K562 (cell line): ENCODE data around the gene RUSC1. TPM values are rescaled to one million over a fixed set of nuclear protein-coding genes. Genes with fewer than 3 reads are reported as not detected.

Experiments
- BHLHE40 ChIP-seq: IDR thresholded peaks from 2 replicates; pipeline ENCODE4 v1.6.1; 2011; ENCODE audit warnings: low read length, improper control_type of control experiment
- CBX8 ChIP-seq: fragments of 200-600 bp; sonication (generic); IDR thresholded peaks from 2 replicates; pipeline ENCODE4 v1.6.1; 2012; ENCODE audit warnings: borderline replicate concordance, mixed run types, low read depth, mild to moderate bottlenecking, moderate library complexity, mixed read lengths, low read length, control low read depth, inconsistent platforms; ENCODE audit not compliant: poor library complexity, severe bottlenecking; ENCODE audit errors: extremely low read depth
- CHCHD3 ChIP-seq: fragments of 250-450 bp; sonication (Bioruptor Pico); IDR thresholded peaks from 2 replicates; pipeline ENCODE4 v2.1.2; 2022; ENCODE audit warnings: mild to moderate bottlenecking
- DPF2 ChIP-seq: fragments of 450-650 bp; IDR thresholded peaks from 2 replicates; pipeline ENCODE4 v1.6.1; 2016
- HNRNPL ChIP-seq: fragments of 200-400 bp; formaldehyde crosslinking; IDR thresholded peaks from 2 replicates; pipeline ENCODE4 v1.6.1; 2017; ENCODE audit warnings: low read depth, mild to moderate bottlenecking, low read length
- KAT7 ChIP-seq: sonication (generic); formaldehyde crosslinking; IDR thresholded peaks from 2 replicates; pipeline ENCODE4 v1.8.0; 2022; ENCODE audit warnings: missing genetic modification reagents, mild to moderate bottlenecking, borderline replicate concordance
- MTA2 ChIP-seq: fragments of 450-650 bp; IDR thresholded peaks from 2 replicates; pipeline ENCODE4 v1.6.1; 2016; ENCODE audit warnings: low read depth
- PHTF2 ChIP-seq: fragments of 250-450 bp; sonication (Bioruptor Pico); IDR thresholded peaks from 2 replicates; pipeline ENCODE4 v1.5.0; 2021; ENCODE audit warnings: mild to moderate bottlenecking
- POLR2B ChIP-seq: fragments of 450-650 bp; IDR thresholded peaks from 2 replicates; pipeline ENCODE4 v1.6.1; 2018; ENCODE audit warnings: low read depth; ENCODE audit not compliant: partially characterized antibody
- PPARD ChIP-seq: fragments of 250-450 bp; sonication (Bioruptor Pico); IDR thresholded peaks from 2 replicates; pipeline ENCODE4 v1.8.0; 2022; ENCODE audit warnings: inconsistent platforms, mild to moderate bottlenecking, moderate library complexity
- SRSF9 ChIP-seq: fragments of 200-400 bp; formaldehyde crosslinking; IDR thresholded peaks from 2 replicates; pipeline ENCODE4 v1.6.1; 2017; ENCODE audit warnings: low read depth, low read length, borderline replicate concordance
- TRIM25 ChIP-seq: fragments of 450-650 bp; IDR thresholded peaks from 2 replicates; pipeline ENCODE4 v1.7.0; 2016; ENCODE audit warnings: borderline replicate concordance
- ZBTB1 ChIP-seq: sonication (generic); formaldehyde crosslinking; IDR thresholded peaks from 2 replicates; pipeline ENCODE4 v1.8.1; 2023; ENCODE audit warnings: missing genetic modification reagents, low read depth, mild to moderate bottlenecking, borderline replicate concordance
- ZNF280B ChIP-seq: fragments of 250-450 bp; sonication (Bioruptor Pico); IDR thresholded peaks from 2 replicates; pipeline ENCODE4 v1.5.1; 2021; ENCODE audit warnings: mild to moderate bottlenecking
- ZNF695 ChIP-seq: fragments of 450-650 bp; formaldehyde crosslinking; IDR thresholded peaks from 2 replicates; pipeline ENCODE4 v1.4.0; 2020; ENCODE audit warnings: mild to moderate bottlenecking, moderate library complexity
- ZNF77 ChIP-seq: fragments of 250-450 bp; sonication (Bioruptor Pico); IDR thresholded peaks from 2 replicates; pipeline ENCODE4 v1.5.0; 2020
- polyA plus RNA-seq, 8 experiments: library from polyadenylated mRNA; depleted of rRNA in 4 of 8; stranded (reverse) in 5 of 8; unstranded in 3 of 8; fragments of >200 nt; fragmentation: Nextera tagmentation in 2 of 8; fragmentation: Illumina TruSeq in 1 of 8; extraction: Ambion mirVana in 2 of 8; extraction: Trizol in 1 of 8; gene quantifications; 2 replicates each; pipeline versions ENCODE4 v1.2.1 to v1.2.3, GENCODE V29; 2011 to 2014; ENCODE audit warnings: inconsistent platforms in 1 of 8, missing spikeins in 1 of 8
- total RNA-seq, 7 experiments: library from RNA; depleted of rRNA in 6 of 7; stranded (reverse); fragments of >200 nt in 6 of 7; fragmentation: Illumina TruSeq in 2 of 7; extraction: Trizol in 2 of 7; gene quantifications; 2 replicates each; pipeline versions ENCODE4 v1.2.1 to v1.2.3, GENCODE V29; 2011 to 2021; ENCODE audit warnings: low replicate concordance in 1 of 7
- TF ChIP-seq, protein P1 (sequence below): conservative IDR thresholded peaks from 2 replicates; pipeline ENCODE4 v1.6.1; 2011; ENCODE audit warnings: low read depth, mild to moderate bottlenecking, low read length; ENCODE audit not compliant: control insufficient read depth
- TF ChIP-seq, protein P2 (sequence below): sonication (generic); formaldehyde crosslinking; IDR thresholded peaks from 2 replicates; pipeline ENCODE4 v1.8.1; 2023; ENCODE audit warnings: missing genetic modification reagents, mild to moderate bottlenecking, borderline replicate concordance

RUSC1 gene
- total and polyA plus RNA-seq, 9 of the 15 experiments (the other 6 are each of a cell fraction or from before 2014, with no cell fraction given), result 5.7 to 68.3 (median 33.6) TPM

- TF ChIP-seq ZNF77, result no peak
- TF ChIP-seq POLR2B, result peak; percentile 84
- TF ChIP-seq SRSF9, result no peak
- TF ChIP-seq, protein P1, sequence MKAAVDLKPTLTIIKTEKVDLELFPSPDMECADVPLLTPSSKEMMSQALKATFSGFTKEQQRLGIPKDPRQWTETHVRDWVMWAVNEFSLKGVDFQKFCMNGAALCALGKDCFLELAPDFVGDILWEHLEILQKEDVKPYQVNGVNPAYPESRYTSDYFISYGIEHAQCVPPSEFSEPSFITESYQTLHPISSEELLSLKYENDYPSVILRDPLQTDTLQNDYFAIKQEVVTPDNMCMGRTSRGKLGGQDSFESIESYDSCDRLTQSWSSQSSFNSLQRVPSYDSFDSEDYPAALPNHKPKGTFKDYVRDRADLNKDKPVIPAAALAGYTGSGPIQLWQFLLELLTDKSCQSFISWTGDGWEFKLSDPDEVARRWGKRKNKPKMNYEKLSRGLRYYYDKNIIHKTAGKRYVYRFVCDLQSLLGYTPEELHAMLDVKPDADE, result peak; percentile 97
- TF ChIP-seq ZNF280B (CRISPR knock-in tag), result no peak
- TF ChIP-seq HNRNPL, result peak; percentile 54; the same call in 1 of the 2 replicates
- TF ChIP-seq PHTF2 (CRISPR knock-in tag), result no peak
- TF ChIP-seq MTA2, result no peak
- TF ChIP-seq KAT7, result no peak; the same call in 1 of the 2 replicates
- no peak for TF ChIP-seq CBX8
- TF ChIP-seq ZBTB1, result no peak
- TF ChIP-seq ZNF695 (CRISPR knock-in tag), result no peak
- no peak for TF ChIP-seq TRIM25
- peak; percentile 76; the same call in 1 of the 2 replicates for TF ChIP-seq DPF2
- TF ChIP-seq BHLHE40, result peak; percentile 80; the same call in 1 of the 2 replicates
- TF ChIP-seq, protein P2, sequence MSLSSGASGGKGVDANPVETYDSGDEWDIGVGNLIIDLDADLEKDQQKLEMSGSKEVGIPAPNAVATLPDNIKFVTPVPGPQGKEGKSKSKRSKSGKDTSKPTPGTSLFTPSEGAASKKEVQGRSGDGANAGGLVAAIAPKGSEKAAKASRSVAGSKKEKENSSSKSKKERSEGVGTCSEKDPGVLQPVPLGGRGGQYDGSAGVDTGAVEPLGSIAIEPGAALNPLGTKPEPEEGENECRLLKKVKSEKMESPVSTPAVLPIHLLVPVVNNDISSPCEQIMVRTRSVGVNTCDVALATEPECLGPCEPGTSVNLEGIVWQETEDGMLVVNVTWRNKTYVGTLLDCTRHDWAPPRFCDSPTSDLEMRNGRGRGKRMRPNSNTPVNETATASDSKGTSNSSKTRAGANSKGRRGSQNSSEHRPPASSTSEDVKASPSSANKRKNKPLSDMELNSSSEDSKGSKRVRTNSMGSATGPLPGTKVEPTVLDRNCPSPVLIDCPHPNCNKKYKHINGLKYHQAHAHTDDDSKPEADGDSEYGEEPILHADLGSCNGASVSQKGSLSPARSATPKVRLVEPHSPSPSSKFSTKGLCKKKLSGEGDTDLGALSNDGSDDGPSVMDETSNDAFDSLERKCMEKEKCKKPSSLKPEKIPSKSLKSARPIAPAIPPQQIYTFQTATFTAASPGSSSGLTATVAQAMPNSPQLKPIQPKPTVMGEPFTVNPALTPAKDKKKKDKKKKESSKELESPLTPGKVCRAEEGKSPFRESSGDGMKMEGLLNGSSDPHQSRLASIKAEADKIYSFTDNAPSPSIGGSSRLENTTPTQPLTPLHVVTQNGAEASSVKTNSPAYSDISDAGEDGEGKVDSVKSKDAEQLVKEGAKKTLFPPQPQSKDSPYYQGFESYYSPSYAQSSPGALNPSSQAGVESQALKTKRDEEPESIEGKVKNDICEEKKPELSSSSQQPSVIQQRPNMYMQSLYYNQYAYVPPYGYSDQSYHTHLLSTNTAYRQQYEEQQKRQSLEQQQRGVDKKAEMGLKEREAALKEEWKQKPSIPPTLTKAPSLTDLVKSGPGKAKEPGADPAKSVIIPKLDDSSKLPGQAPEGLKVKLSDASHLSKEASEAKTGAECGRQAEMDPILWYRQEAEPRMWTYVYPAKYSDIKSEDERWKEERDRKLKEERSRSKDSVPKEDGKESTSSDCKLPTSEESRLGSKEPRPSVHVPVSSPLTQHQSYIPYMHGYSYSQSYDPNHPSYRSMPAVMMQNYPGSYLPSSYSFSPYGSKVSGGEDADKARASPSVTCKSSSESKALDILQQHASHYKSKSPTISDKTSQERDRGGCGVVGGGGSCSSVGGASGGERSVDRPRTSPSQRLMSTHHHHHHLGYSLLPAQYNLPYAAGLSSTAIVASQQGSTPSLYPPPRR (CRISPR knock-in tag), result no peak
- TF ChIP-seq CHCHD3 (CRISPR knock-in tag), result no peak
- TF ChIP-seq PPARD (CRISPR knock-in tag), result no peak
Measured at GRCh38 chr1:155308493-155309422, 11.9 kb upstream of the RUSC1 start, which contains the start of gene FDPS (continued).
